ENCODE measurements around the gene CLNS1A.
A peak's percentile ranks its signal among the peaks of the same experiment; 100 is the strongest.

CLNS1A gene

DNA sequence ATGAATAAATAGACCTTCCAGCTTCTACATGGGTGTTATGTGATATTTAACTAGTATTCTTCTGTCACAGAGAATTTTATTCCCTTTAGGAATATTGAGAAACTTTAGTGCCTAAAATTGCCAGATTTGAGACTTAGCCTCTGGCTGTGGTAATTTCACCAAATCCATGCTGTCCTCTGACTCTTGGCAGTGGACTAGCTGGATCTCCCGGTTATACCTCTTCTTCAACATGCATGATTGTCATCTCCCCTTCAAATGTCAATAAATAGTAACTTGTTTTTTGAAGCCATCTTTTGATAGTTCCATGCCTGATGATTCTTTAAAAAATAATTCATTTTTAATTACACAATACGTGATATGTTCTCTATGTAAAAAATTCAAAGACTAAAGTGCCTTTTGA lies 39.4 kb downstream of the CLNS1A start:
- TF ChIP-seq, protein P1, sequence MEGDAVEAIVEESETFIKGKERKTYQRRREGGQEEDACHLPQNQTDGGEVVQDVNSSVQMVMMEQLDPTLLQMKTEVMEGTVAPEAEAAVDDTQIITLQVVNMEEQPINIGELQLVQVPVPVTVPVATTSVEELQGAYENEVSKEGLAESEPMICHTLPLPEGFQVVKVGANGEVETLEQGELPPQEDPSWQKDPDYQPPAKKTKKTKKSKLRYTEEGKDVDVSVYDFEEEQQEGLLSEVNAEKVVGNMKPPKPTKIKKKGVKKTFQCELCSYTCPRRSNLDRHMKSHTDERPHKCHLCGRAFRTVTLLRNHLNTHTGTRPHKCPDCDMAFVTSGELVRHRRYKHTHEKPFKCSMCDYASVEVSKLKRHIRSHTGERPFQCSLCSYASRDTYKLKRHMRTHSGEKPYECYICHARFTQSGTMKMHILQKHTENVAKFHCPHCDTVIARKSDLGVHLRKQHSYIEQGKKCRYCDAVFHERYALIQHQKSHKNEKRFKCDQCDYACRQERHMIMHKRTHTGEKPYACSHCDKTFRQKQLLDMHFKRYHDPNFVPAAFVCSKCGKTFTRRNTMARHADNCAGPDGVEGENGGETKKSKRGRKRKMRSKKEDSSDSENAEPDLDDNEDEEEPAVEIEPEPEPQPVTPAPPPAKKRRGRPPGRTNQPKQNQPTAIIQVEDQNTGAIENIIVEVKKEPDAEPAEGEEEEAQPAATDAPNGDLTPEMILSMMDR (IDR thresholded peaks at IDR 0.05; ENCODE audit: control insufficient read depth, insufficient read depth, low read depth, low read length, missing control alignments) = no peak

DNA sequence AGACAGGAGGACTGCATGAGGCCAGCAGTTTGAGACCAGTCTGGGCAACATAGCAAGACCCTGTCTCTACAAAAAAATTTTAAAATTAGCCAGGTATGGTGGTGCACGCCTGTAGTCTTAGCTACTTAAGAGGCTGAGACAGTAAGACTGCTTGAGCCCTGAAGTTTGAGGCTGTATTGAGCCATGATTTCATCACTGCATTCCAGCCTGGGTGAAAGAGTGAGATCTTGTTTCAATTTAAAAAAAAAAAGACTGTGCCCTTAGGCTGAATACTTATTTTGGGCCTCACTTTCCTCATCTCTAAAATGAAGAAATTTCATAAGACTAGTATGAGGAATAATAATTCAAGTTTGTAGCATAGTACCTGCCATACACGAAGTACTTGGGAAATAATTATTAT lies 41.0 kb downstream of the CLNS1A start:
- peak; percentile 63 for DNase-seq (ENCODE audit: low read depth)
- TF ChIP-seq, protein P1 (IDR thresholded peaks at IDR 0.05; ENCODE audit: control insufficient read depth, insufficient read depth, low read depth, low read length, missing control alignments) = no peak
- H3K4me3 ChIP-seq (ENCODE audit: control insufficient read depth, low read depth, low read length) = no peak overlapping the region

More for the DNA sequence above, 39.4 kb downstream of the CLNS1A start:
- DNase-seq (ENCODE audit: low read depth) = no peak
- no peak overlapping the region for H3K4me3 ChIP-seq (ENCODE audit: control insufficient read depth, low read depth, low read length)

DNA sequence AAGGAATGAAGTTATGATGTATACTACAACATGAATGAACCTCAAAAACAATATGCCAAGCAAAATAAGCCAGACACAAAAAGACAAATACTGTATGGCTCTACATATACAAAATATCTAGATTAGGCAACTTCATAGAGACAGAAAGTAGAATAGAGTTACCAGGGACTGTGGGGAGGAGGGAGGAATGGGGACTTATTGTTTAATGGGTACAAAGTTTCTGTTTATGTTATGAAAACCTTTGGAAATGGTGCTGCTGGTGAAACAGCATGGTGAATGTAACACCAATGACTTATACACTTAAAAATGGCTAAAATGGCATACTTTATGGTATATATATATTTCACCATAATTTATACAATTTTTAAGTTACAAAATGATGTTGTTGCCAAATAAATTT lies 43.7 kb downstream of the CLNS1A start:
- no peak for DNase-seq (ENCODE audit: low read depth)
- H3K4me3 ChIP-seq (ENCODE audit: control insufficient read depth, low read depth, low read length) = no peak overlapping the region
- TF ChIP-seq, protein P1 (IDR thresholded peaks at IDR 0.05; ENCODE audit: control insufficient read depth, insufficient read depth, low read depth, low read length, missing control alignments) = no peak

DNA sequence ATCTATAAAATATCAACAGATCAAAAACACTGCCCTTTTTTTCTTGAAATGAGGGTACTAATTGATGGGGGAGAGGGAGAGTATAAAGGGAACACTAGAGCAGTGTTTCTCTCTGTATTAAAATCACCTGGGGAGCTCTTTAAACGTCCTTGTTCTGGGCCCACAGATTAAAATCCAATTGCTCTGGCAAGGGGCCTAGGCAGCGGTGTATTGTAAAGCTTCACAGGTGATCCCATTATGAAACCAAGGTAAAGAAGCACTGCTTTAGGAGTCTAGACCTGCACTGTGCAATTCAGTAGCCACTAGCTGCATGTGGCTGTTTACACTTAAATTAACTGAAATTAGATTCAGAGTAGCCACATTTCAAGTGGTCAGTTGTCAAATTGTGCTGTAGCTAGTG lies 44.9 kb downstream of the CLNS1A start:
- TF ChIP-seq, protein P1 (IDR thresholded peaks at IDR 0.05; ENCODE audit: control insufficient read depth, insufficient read depth, low read depth, low read length, missing control alignments) = no peak
- no peak overlapping the region for H3K4me3 ChIP-seq (ENCODE audit: control insufficient read depth, low read depth, low read length)
- DNase-seq (ENCODE audit: low read depth) = no peak

DNA sequence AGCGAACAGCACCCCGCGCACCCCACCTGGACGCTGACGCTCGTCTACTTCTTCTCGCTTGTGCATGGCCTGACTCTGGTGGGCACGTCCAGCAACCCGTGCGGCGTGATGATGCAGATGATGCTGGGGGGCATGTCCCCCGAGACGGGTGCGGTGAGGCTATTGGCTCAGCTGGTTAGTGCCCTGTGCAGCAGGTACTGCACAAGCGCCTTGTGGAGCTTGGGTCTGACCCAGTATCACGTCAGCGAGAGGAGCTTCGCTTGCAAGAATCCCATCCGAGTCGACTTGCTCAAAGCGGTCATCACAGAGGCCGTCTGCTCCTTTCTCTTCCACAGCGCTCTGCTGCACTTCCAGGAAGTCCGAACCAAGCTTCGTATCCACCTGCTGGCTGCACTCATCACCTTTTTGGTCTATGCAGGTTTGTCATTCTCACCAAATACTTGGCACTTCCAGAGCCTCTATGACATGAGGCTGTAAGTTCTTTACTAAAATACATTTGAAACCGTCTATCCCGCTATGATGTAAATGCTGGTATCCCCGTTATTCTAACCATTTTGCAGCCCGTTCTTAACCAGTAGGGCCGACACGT lies 47.3 kb downstream of the CLNS1A start:
- peak overlapping the region; percentile 79 for H3K4me3 ChIP-seq (ENCODE audit: control insufficient read depth, low read depth, low read length)
- TF ChIP-seq, protein P1 (IDR thresholded peaks at IDR 0.05; ENCODE audit: control insufficient read depth, insufficient read depth, low read depth, low read length, missing control alignments) = no peak
- no peak for DNase-seq (ENCODE audit: low read depth)

DNA sequence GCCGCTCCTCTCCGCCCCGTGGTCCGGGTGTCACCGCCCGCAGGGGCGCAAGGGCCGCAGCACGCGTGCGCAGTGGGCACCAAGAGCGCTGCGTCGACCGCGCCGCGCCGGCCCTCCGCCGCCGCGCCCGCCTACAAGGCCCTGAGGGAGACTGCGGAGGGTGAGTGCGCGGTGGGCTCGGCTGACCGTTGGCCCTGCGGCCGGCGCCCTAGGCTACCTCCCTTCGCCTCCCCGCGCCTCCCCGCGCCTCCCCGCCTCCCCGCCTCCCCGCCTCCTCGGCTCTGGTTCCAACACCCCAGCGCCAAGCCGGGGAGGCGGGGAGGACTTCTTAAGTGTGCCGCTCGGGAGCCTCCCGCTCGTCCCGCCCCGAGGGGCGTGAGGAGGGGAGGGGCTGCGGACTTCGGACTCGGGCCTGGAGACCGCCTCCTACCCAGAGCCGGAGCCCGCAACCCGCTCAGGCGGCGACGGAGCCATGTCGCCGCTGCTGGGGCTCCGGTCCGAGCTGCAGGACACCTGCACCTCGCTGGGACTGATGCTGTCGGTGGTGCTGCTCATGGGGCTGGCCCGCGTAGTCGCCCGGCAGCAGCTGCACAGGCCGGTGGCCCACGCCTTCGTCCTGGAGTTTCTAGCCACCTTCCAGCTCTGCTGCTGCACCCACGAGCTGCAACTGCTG lies 47.9 kb downstream of the CLNS1A start, which contains the start of gene AQP11:
Gene AQP11 (plus strand): TSS at position 433 of the 673 bp plus-strand sequence. CDS start 40 bp downstream, at position 473.
- H3K4me3 ChIP-seq (ENCODE audit: control insufficient read depth, low read depth, low read length) = peak within 1 kb of the TSS; percentile 79
- TF ChIP-seq, protein P1 (IDR thresholded peaks at IDR 0.05; ENCODE audit: control insufficient read depth, insufficient read depth, low read depth, low read length, missing control alignments) = no peak
- DNase-seq (ENCODE audit: low read depth) = peak; percentile 39
